ENCODE data around the gene MARCHF10. TPM values are rescaled to one million over a fixed set of nuclear protein-coding genes. Genes with fewer than 3 reads are reported as not detected.

The MARCHF10 gene
- total RNA-seq, 3 donors from 2014 or later: under 0.01 to 0.16 TPM; not detected in 1

GRCh38 chr17:62819511-62820221 lies 11.6 kb upstream of the MARCHF10 start:
- peaks cover 0 to 6% of the 10 kb centered on the region in 2 donors for H3K4me1 ChIP-seq
- no peaks in the 10 kb centered on the region for H3K36me3 ChIP-seq
- H3K4me3 ChIP-seq: peak overlapping the region in 2 of 3 donors; percentile 23 to 24
- TF ChIP-seq POLR2AphosphoS5 (IDR thresholded peaks at IDR 0.05) (peak; percentile 16 to 82 (median 54)), CTCF (IDR thresholded peaks at IDR 0.05) (no peak), POLR2A (IDR thresholded peaks at IDR 0.05) (no peak)
- intact Hi-C loops (cut with DNase I; ENCODE audit: low total_unique reads): no loop called here
- H3K27me3 ChIP-seq: no peaks in the 10 kb centered on the region
- H3K27ac ChIP-seq: peak overlapping the region; percentile 80 to 88
- H3K9me3 ChIP-seq: no peaks in the 10 kb centered on the region
- DNase-seq (ENCODE audit: low spot score in 2 of 2): peak; percentile 74 to 90

GRCh38 chr17:62818526-62818925 lies 10.4 kb upstream of the MARCHF10 start:
- TF ChIP-seq CTCF (IDR thresholded peaks at IDR 0.05) (no peak), POLR2AphosphoS5 (IDR thresholded peaks at IDR 0.05) (no peak), POLR2A (IDR thresholded peaks at IDR 0.05) (no peak)
- Histone ChIP-seq H3K4me1 (peaks cover 0 to 6% of the 10 kb centered on the region in 2 donors), H3K27ac (no peak overlapping the region), H3K4me3 (no peak overlapping the region), H3K9me3 (no peaks in the 10 kb centered on the region), H3K36me3 (no peaks in the 10 kb centered on the region), H3K27me3 (no peaks in the 10 kb centered on the region)
- no peak for DNase-seq (ENCODE audit: low spot score in 2 of 2)
- intact Hi-C loops (cut with DNase I; ENCODE audit: low total_unique reads): no loop called here

GRCh38 chr17:62816282-62816839 lies 8.2 kb upstream of the MARCHF10 start:
- no peak overlapping the region for H3K27ac ChIP-seq
- no peak for TF ChIP-seq POLR2AphosphoS5 (IDR thresholded peaks at IDR 0.05)
- no peak for TF ChIP-seq POLR2A (IDR thresholded peaks at IDR 0.05)
- no peak for TF ChIP-seq CTCF (IDR thresholded peaks at IDR 0.05)
- no peak for DNase-seq (ENCODE audit: low spot score in 2 of 2)
- H3K36me3 ChIP-seq: no peaks in the 10 kb centered on the region
- no peak overlapping the region for H3K4me3 ChIP-seq
- H3K27me3 ChIP-seq: no peaks in the 10 kb centered on the region
- intact Hi-C loops (cut with DNase I; ENCODE audit: low total_unique reads): no loop called here
- peaks cover 0 to 6% of the 10 kb centered on the region in 2 donors for H3K4me1 ChIP-seq
- no peaks in the 10 kb centered on the region for H3K9me3 ChIP-seq

- intact Hi-C loops (cut with DNase I; ENCODE audit: low total_unique reads): no loop called here
- Histone ChIP-seq H3K36me3 (no peaks in the 10 kb centered on the region), H3K9me3 (no peaks in the 10 kb centered on the region), H3K4me3 (no peak overlapping the region), H3K27me3 (no peaks in the 10 kb centered on the region), H3K27ac (no peak overlapping the region), H3K4me1 (peaks cover 0 to 3% of the 10 kb centered on the region in 2 donors)
- TF ChIP-seq CTCF (IDR thresholded peaks at IDR 0.05) (no peak), POLR2A (IDR thresholded peaks at IDR 0.05) (no peak), POLR2AphosphoS5 (IDR thresholded peaks at IDR 0.05) (no peak)
- no peak for DNase-seq (ENCODE audit: low spot score in 2 of 2)
Observed at GRCh38 chr17:62809656-62810055, 1.5 kb upstream of the MARCHF10 start.

- intact Hi-C loops (cut with DNase I; ENCODE audit: low total_unique reads): no loop called here
- H3K27me3 ChIP-seq: no peaks in the 10 kb centered on the region
- no peaks in the 10 kb centered on the region for H3K9me3 ChIP-seq
- H3K4me3 ChIP-seq: peak overlapping the region in 2 of 3 donors; percentile 46 to 65
- no peak for TF ChIP-seq POLR2A (IDR thresholded peaks at IDR 0.05)
- TF ChIP-seq POLR2AphosphoS5 (IDR thresholded peaks at IDR 0.05): no peak
- TF ChIP-seq CTCF (IDR thresholded peaks at IDR 0.05): no peak
- H3K4me1 ChIP-seq: peaks cover 0 to 3% of the 10 kb centered on the region in 2 donors
- H3K36me3 ChIP-seq: no peaks in the 10 kb centered on the region
- H3K27ac ChIP-seq: no peak overlapping the region
- DNase-seq (ENCODE audit: low spot score in 2 of 2): no peak
Observed at GRCh38 chr17:62808576-62808970, 459 bp upstream of the MARCHF10 start.

Data from breast epithelium (tissue), 4 donors.